Colonic mucosa (tissue), 4 donors: ENCODE data around the gene RRAS2. TPM values are rescaled to one million over a fixed set of nuclear protein-coding genes. Genes with fewer than 3 reads are reported as not detected.

Experiments used
- DNase-seq: peaks from one replicate; pipeline ENCODE4 v3.0.0-alpha.2; 2020
- H3K27ac ChIP-seq: fragments of 200-600 bp; one replicate; pipeline ENCODE4 v1.8.0; 2021
- H3K27me3 ChIP-seq: fragments of 200-600 bp; one replicate; pipeline ENCODE4 v1.8.0; 2021
- H3K36me3 ChIP-seq: fragments of 200-600 bp; one replicate; pipeline ENCODE4 v1.8.0; 2021
- H3K4me1 ChIP-seq: fragments of 200-600 bp; one replicate; pipeline ENCODE4 v1.8.0; 2021; ENCODE audit warnings: mild to moderate bottlenecking
- H3K4me3 ChIP-seq: fragments of 200-600 bp; one replicate; pipeline ENCODE4 v1.8.0; 2021
- H3K9ac ChIP-seq, 2 donors: one replicate each; pipeline ENCODE4 v1.7.0; 2013; ENCODE audit warnings: control low read depth in 2 of 2, low read depth in 2 of 2, low read length in 2 of 2
- H3K9me3 ChIP-seq: fragments of 200-600 bp; one replicate; pipeline ENCODE4 v1.8.0; 2021
- CTCF ChIP-seq: fragments of 200-600 bp; IDR thresholded peaks from one replicate; pipeline ENCODE4 v1.8.0; 2022; ENCODE audit warnings: antibody characterized with exemption, mild to moderate bottlenecking
- intact Hi-C: fragments of 100-400 bp; cut with DNase I; formaldehyde crosslinking; loops from one replicate; pipeline ENCODE4 v1.14.1; 2022
- total RNA-seq, 2 donors: library from RNA; stranded (reverse); fragmentation: NEBNext Ultra II Directional in 1 of 2; extraction: Animal tissue kit (Norgen Biotek cat#: 25700) in 1 of 2; gene quantifications; one replicate each; pipeline ENCODE4 v1.2.1, GENCODE V29; 2021
- donor health status: healthy.
- donor health status: DM: no; HTN: no; CAD: no.
- donor health status: DM: no; HTN: no; CAD: no.

RRAS2 gene
- total RNA-seq, 2 donors from 2014 or later = 26.9 to 44.0 TPM

GRCh38 chr11:14261066-14261465 is 97.9 kb downstream of the RRAS2 start:
- peaks cover 6% of the 10 kb centered on the region for H3K4me1 ChIP-seq
- intact Hi-C loops = no loop called here
- H3K4me3 ChIP-seq = no peak overlapping the region
- H3K9ac ChIP-seq = no peak overlapping the region
- TF ChIP-seq CTCF = no peak
- H3K27me3 ChIP-seq = no peaks in the 10 kb centered on the region
- H3K9me3 ChIP-seq = no peaks in the 10 kb centered on the region
- no peak for DNase-seq
- H3K27ac ChIP-seq = no peak overlapping the region
- no peaks in the 10 kb centered on the region for H3K36me3 ChIP-seq

- no peak overlapping the region for H3K27ac ChIP-seq
- peak; percentile 15 for DNase-seq
- TF ChIP-seq CTCF = no peak
- no peaks in the 10 kb centered on the region for H3K36me3 ChIP-seq
- intact Hi-C loops = no loop called here
- no peaks in the 10 kb centered on the region for H3K9me3 ChIP-seq
- no peak overlapping the region for H3K4me3 ChIP-seq
- H3K4me1 ChIP-seq = peaks cover 6% of the 10 kb centered on the region
- no peak overlapping the region for H3K9ac ChIP-seq
- no peaks in the 10 kb centered on the region for H3K27me3 ChIP-seq
Measured at GRCh38 chr11:14259878-14260277, 99.1 kb downstream of the RRAS2 start.

GRCh38 chr11:14259186-14259784 is 99.7 kb downstream of the RRAS2 start:
- intact Hi-C loops = no loop called here
- TF ChIP-seq CTCF = no peak
- Histone ChIP-seq H3K27me3 (no peaks in the 10 kb centered on the region), H3K9ac (no peak overlapping the region), H3K27ac (peak overlapping the region; percentile 49), H3K9me3 (no peaks in the 10 kb centered on the region), H3K4me3 (no peak overlapping the region), H3K4me1 (peaks cover 6% of the 10 kb centered on the region), H3K36me3 (no peaks in the 10 kb centered on the region)
- DNase-seq = no peak

- intact Hi-C loops = no loop called here
- peak overlapping the region; percentile 49 for H3K27ac ChIP-seq
- DNase-seq = peak; percentile 65
- no peak overlapping the region for H3K4me3 ChIP-seq
- H3K27me3 ChIP-seq = no peaks in the 10 kb centered on the region
- H3K4me1 ChIP-seq = peaks cover 6% of the 10 kb centered on the region
- H3K9ac ChIP-seq = no peak overlapping the region
- H3K36me3 ChIP-seq = no peaks in the 10 kb centered on the region
- no peak for TF ChIP-seq CTCF
- H3K9me3 ChIP-seq = no peaks in the 10 kb centered on the region
Measured at GRCh38 chr11:14258221-14258935, 100.6 kb downstream of the RRAS2 start.

GRCh38 chr11:14255238-14255534 is 103.8 kb downstream of the RRAS2 start:
- no peak for TF ChIP-seq CTCF
- intact Hi-C loops = no loop called here
- Histone ChIP-seq H3K9me3 (no peaks in the 10 kb centered on the region), H3K27ac (no peak overlapping the region), H3K4me3 (no peak overlapping the region), H3K36me3 (no peaks in the 10 kb centered on the region), H3K9ac (no peak overlapping the region), H3K27me3 (no peaks in the 10 kb centered on the region), H3K4me1 (peaks cover 6% of the 10 kb centered on the region)
- no peak for DNase-seq
